ENCODE measurements around the gene ISLR. TPM values are rescaled to one million over a fixed set of nuclear protein-coding genes. Genes with fewer than 3 reads are reported as not detected.

ISLR gene, protein sequence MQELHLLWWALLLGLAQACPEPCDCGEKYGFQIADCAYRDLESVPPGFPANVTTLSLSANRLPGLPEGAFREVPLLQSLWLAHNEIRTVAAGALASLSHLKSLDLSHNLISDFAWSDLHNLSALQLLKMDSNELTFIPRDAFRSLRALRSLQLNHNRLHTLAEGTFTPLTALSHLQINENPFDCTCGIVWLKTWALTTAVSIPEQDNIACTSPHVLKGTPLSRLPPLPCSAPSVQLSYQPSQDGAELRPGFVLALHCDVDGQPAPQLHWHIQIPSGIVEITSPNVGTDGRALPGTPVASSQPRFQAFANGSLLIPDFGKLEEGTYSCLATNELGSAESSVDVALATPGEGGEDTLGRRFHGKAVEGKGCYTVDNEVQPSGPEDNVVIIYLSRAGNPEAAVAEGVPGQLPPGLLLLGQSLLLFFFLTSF
- 13.8 TPM for total RNA-seq
- long read RNA-seq, transcript ISLR-201 (2 exons, 2,371 nt) = major isoform, 5 of 9 reads
- long read RNA-seq, partial matches to known transcripts = 0 of 9 reads
- long read RNA-seq, other reads (novel, unspliced or antisense) = 4 of 9 reads

DNA sequence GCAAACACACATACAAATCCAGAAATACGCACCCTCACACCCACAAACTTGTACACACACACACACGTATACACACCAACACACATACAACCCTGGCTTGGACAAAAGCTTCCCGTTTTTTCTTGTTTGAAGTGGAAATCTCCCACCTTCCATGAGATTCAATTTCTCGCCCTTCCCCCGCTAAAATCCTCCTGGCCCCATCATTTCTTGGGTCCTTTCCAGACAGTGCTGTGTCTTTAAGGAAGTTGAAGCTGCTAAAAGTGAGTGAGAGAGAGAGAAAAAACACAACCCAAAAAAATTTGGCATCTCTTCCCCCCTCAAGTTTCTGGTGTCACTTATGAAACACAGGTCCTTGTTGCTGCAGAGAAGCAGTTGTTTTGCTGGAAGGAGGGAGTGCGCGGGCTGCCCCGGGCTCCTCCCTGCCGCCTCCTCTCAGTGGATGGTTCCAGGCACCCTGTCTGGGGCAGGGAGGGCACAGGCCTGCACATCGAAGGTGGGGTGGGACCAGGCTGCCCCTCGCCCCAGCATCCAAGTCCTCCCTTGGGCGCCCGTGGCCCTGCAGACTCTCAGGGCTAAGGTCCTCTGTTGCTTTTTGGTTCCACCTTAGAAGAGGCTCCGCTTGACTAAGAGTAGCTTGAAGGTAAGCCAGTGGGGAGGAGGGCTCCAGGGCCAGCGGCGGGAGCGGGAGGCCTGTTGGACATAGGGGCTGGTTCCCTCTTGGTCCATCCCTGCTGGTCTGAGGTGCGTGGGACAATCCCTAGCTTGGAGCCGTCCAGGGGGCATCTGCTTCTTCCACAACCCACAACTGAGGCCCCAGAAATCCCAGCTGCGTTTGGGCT, at the start of gene ISLR:
Gene ISLR (plus strand): TSS at position 331 of the 839 bp plus-strand sequence. CDS start 1,149 bp downstream, outside the sequence.
- no peak for DNase-seq (ENCODE audit: missing footprints)
- intact Hi-C loops (cut with DNase I) = no loop called here
- peak; percentile 74 for ATAC-seq

DNA sequence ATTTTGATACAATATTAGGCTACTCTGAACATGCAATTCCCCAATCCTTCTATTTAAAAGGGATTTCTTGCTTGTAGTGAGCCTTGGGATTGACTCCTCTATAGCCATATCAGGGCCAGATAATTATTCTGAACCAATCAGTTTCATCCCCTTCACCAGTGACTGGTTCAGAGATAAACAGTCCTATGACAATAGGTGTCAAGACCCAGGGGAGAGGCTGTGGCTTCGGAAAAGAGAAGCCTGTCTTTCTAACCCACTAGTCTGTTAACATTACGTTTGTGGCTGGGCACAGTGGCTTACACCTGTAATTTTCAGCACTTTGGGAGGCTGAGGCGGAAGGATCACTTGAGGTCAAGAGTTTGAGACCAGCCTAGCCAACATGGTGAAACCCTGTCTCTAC, 49.3 kb upstream of the ISLR start:
- intact Hi-C loops (cut with DNase I) = no loop called here
- ATAC-seq = no peak
- DNase-seq (ENCODE audit: missing footprints) = no peak

DNA sequence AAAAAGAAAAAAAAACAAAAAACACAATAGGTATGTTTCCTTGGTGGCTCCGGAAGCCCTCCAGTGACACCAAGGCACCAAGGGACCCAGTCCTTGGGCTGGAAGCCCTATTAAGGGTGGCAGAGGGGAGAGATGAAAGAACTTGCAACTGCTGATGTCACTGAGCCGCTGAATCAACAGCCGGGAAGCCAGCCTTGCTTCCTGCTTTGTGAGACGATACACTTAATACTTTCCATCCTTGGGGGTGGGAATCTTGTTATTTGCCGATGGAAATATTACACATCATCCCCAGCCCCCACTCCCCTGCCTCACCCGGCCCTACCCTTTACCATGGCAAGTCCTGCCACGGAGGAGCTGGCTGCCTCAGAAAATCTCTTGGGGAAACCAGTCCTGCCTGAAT, 48.8 kb upstream of the ISLR start:
- ATAC-seq (no peak), DNase-seq (ENCODE audit: missing footprints) (no peak)
- intact Hi-C loops (cut with DNase I) = no loop called here

DNA sequence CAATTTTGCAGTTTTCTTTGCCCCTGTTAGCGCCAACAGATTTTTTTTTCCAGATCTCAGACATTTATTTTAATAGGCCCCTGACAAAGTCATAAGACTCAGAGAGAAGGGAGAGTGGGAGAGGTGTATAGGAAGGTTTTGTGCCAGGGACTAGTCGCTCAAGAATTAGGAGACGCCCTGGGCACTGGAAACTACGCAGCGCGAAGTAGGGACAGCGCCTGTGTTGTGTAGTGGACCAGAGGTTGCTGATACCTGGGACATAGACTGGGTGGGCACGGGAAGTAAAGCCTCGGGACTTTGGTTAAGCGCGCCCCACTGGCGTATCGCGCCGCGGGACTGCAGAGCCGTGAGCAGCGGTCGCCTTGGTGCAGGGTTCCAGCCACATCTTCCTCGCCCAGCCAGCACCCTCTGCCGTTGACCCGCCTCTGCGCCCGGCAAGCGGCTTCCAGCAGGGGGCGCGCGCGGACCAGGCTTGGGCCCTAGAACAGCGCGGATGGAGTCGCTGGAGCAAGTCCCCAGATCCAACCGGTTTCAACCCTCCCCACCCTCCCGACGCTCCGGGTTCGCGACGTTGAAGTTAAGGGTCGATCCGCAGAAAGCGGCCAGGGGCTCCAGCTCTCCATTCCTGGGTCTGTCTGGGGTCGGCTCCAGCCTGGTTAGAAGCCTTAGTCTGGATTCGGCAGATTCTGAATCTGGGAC, 46.1 kb upstream of the ISLR start:
- ATAC-seq = peak; percentile 97
- intact Hi-C loops (cut with DNase I) = loop anchor here (1.0 kb wide), 2 partner anchors 176 to 195 kb away; no protein-coding TSS in a partner anchor

DNA sequence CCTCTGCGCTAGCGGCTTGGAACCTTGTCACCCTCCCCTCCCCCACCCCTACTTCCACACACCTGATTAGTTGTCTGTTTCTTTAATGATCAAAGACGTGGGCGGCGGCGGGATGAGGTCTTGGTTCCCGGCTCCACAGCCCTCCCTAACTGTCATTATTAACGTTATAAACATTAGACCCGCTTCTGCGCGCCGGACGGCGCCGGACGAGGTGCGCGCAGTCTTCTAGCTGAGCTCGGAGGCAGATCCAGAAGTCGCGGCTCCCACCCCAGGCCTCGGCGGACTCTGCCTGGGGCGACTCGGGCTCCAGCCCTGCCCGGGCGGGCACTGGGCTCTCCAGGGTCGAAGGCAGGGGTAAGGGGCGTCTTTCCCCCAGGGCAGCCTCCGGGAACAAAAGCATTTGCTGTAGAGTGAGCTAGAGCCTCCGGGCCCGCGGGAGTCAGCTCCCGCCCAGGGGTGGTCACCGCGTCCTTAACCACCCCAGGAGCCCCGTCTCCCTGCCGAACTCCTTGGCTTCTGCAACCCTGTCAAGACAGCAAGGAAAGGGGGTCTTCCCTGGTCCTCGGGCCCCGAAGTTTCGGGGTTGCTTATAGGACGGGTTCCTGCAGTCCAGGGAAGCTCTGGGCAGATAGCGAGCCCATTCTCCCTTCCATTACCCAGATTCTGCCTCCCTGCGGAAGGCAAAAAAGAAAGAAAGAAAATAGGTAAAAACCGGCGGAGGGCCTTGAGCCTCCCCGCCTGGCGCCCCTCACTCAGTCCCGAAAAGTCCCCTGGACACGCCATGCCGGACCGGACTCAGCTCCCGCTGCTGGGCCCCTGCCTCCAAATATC, 45.3 kb upstream of the ISLR start:
- no peak for DNase-seq (ENCODE audit: missing footprints)
- intact Hi-C loops (cut with DNase I) = loop anchor here (1.0 kb wide), 2 partner anchors 175 to 194 kb away; no protein-coding TSS in a partner anchor
- peak; percentile 27 for ATAC-seq

More for the DNA sequence above, 46.1 kb upstream of the ISLR start:
- peak; percentile 93 for DNase-seq (ENCODE audit: missing footprints)

DNA sequence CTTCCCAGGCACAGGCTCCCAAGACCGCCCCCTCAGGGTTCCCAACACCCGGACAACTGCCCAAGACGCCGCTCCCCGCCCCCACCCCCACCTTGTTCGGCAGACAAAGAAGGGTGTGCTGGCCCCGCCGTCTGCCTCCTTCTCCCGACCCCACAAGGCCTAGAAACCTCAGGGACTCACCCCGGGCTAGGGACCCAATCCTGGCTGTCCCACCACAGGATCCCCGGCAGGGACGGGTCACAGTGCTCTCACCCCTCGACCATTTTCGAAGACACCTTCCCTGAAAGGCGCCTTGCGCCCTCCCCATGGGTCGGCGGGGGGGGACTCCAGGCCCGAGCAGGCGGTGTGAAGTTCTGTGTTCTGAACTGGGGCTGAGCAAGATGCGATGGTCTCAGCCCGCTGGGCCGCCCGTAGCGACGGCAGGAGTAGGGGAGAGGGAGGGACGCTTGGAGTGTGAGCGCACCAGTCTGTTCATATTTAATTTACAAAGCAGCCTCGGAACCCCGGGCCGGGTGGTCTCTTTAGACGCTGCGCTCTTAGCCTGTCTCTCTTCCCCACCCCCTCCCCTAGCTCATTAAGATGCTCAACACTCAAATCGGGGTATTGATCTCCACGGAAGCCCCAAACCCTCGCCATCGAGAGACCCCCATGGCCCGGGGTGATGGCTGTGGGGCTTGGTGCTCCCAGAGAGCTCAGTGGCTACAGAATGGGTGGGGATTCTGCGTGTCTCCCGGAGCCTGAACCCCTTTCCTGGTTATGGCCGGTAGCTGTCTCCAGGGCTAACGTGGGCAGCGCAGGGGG, 44.5 kb upstream of the ISLR start:
- intact Hi-C loops (cut with DNase I) = no loop called here
- DNase-seq (ENCODE audit: missing footprints) (no peak), ATAC-seq (no peak)

DNA sequence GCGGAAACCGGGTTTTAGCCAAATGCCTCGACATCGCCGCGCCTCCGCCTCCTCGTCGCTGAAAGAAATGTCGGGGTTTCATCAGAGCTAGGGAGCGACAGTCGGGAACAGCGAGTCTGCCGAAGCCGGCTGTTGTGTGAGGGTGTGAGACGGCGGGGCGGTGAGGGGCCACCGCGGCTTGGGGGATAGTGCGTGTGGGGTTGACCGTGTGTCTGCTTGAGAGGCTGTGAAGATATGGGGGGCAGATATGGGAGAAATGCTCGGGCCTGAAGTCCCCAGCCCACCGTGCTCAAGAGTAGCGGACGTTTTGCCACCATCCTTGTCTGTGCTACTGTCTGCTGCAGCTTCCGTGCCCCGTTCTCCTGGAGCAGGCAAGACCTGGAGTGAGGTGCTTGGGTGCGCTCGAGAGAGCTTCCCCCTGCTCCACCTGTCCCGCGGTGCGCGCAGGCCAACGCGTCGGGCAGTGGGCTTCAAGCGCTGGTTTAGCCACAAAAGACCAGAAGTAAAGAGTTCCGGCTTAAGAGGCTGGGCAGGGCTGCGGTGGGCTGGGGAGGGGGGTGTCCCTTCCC, 43.8 kb upstream of the ISLR start:
- intact Hi-C loops (cut with DNase I) = loop anchor here (10.0 kb wide), 1 partner anchor 155 kb away; no protein-coding TSS in a partner anchor
- ATAC-seq (no peak), DNase-seq (ENCODE audit: missing footprints) (no peak)

DNA sequence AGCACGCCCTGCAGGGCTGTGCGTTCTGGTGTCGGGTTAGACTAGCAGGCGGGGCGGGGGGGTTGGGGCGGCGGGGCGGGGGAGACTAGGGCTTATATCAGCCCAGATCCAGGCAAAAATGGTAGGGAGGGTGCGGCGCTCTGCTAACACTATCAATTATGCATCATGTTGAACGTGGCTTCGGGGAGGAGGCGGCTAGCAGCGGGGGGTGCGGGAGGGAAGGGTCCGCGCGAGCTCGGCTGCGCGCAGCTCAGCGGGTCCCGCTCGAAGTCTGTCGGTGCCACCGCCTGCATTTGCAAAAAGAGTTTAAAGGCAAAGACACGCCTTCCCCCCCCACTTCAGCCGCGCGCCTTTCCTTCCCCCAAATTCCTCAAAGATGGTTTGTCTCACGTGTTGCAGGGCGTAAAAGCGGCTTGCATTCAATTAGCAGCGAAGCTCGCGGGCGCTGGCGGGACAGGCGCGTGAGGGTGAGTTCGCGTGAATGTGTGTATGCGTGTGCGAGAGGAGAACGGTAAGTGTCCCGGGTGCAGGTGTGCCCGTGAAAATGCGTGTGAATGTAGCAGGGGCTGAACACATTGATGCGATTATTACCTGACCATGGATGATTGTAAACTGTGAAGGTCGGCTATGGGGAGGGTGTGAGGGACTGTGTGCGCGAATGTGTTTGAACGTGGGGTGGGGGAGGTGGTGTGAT, 43.2 kb upstream of the ISLR start, which contains the start of gene ISLR2:
Gene ISLR2 (plus strand): TSS at position 432 of the 694 bp plus-strand sequence. CDS start 2,169 bp downstream, outside the sequence.
- no peak for ATAC-seq
- intact Hi-C loops (cut with DNase I) = loop anchor here (10.0 kb wide), 1 partner anchor 156 kb away; no protein-coding TSS in a partner anchor
- no peak for DNase-seq (ENCODE audit: missing footprints)

DNA sequence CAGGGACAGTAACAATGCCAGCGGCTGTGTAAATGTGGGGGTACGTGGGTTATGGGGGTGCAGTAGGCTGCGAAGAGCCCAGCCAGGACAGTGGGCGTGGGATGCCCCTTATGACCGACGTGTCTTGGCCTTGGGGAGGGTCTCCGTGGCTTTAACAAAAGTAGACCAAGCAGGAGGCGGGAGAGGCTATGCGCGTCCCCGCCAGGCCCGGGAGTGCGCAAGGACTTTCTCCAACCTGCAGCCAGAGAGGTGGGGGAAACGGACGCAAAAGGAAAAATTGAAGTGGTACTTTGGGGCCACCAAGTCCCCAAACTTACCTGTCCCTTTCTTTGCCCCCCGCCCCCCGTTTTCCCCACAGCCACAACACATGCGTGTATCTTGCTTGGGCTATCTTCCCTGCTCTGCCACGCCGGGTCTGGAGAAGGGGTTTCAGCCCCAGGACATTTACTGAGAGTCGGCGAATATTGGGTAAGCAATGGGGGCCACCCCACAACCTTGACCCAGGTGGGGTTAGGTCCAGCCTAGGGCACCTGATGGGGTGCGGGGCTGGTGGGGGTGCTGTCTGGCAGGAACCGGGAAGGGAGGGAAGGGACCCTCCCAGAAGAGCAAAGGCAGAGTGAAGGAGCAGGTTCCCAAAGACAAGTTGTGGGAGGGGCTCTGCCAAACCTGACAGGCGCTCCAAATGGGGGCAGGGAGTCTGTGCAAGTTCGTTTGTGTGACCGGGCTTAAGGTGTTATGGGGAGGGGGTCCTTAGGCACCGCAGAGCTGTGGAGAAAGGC, 42.5 kb upstream of the ISLR start:
- DNase-seq (ENCODE audit: missing footprints) (no peak), ATAC-seq (no peak)
- intact Hi-C loops (cut with DNase I) = loop anchor here (10.0 kb wide), 1 partner anchor 156 kb away; no protein-coding TSS in a partner anchor

DNA sequence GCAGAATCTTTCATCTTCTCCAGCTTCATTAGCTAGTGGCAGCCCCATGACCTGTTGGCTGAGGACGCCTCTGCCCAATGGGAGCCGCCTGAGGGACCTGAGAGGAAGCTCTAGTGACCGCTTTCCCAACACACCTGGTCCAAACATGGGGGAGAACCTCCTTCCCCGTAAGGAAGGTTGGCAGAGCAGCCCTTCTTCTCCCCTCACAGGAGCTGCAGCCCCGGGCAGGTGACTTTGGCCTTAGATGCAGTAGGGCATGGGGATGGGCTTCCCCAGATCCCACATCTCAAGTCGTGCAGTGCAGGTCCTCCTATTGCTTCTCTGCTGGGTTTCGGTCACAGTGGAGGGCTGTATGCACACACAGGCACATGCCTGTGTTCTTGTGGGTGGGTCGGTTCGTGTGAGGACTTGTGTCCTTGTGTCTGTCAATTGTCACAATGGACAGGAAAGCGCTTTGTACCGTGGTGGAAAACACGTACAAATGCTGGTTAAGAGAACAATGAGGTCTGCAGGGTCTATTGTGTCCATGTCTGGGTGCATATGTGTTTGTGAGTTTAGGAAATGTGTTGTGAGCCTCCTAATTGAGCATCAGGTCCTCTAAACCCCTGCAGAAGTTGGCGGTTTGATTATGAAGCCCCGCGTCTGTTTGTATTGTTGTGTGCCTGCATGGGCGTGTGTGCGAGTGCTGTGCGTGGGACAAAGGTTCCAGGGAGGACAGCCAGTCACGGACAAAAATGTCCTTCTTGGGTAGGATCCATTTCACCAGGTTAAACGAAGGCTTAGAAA, 41.7 kb upstream of the ISLR start:
- intact Hi-C loops (cut with DNase I) = loop anchor here (10.0 kb wide), 1 partner anchor 157 kb away; no protein-coding TSS in a partner anchor

DNA sequence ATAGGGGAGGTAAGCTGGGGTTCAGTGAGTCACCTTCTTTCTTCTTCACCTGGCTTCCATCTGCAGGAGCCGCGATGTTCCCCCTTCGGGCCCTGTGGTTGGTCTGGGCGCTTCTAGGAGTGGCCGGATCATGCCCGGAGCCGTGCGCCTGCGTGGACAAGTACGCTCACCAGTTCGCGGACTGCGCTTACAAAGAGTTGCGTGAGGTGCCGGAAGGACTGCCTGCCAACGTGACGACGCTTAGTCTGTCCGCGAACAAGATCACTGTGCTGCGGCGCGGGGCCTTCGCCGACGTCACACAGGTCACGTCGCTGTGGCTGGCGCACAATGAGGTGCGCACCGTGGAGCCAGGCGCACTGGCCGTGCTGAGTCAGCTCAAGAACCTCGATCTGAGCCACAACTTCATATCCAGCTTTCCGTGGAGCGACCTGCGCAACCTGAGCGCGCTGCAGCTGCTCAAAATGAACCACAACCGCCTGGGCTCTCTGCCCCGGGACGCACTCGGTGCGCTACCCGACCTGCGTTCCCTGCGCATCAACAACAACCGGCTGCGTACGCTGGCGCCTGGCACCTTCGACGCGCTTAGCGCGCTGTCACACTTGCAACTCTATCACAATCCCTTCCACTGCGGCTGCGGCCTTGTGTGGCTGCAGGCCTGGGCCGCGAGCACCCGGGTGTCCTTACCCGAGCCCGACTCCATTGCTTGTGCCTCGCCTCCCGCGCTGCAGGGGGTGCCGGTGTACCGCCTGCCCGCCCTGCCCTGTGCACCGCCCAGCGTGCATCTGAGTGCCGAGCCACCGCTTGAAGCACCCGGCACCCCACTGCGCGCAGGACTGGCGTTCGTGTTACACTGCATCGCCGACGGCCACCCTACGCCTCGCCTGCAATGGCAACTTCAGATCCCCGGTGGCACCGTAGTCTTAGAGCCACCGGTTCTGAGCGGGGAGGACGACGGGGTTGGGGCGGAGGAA, 40.5 kb upstream of the ISLR start:
- ATAC-seq = no peak
- intact Hi-C loops (cut with DNase I) = loop anchor here (10.0 kb wide), 1 partner anchor 158 kb away; no protein-coding TSS in a partner anchor
- DNase-seq (ENCODE audit: missing footprints) = no peak

More for the DNA sequence above, 41.7 kb upstream of the ISLR start:
- ATAC-seq = no peak
- DNase-seq (ENCODE audit: missing footprints) = no peak

DNA sequence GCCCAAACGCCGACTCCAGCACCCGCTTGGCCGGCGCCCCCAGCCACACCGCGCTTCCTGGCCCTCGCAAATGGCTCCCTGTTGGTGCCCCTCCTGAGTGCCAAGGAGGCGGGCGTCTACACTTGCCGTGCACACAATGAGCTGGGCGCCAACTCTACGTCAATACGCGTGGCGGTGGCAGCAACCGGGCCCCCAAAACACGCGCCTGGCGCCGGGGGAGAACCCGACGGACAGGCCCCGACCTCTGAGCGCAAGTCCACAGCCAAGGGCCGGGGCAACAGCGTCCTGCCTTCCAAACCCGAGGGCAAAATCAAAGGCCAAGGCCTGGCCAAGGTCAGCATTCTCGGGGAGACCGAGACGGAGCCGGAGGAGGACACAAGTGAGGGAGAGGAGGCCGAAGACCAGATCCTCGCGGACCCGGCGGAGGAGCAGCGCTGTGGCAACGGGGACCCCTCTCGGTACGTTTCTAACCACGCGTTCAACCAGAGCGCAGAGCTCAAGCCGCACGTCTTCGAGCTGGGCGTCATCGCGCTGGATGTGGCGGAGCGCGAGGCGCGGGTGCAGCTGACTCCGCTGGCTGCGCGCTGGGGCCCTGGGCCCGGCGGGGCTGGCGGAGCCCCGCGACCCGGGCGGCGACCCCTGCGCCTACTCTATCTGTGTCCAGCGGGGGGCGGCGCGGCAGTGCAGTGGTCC, 39.7 kb upstream of the ISLR start:
- intact Hi-C loops (cut with DNase I) = loop anchor here (10.0 kb wide), 1 partner anchor 159 kb away; no protein-coding TSS in a partner anchor
- ATAC-seq (no peak), DNase-seq (ENCODE audit: missing footprints) (no peak)
